Smooth muscle cell (in vitro differentiated cells): ENCODE measurements around the gene PKN3. TPM values are rescaled to one million over a fixed set of nuclear protein-coding genes. Genes with fewer than 3 reads are reported as not detected.
A peak's percentile ranks its signal among the peaks of the same experiment; 100 is the strongest.

ENCODE experiments used
- DNase-seq: peaks from one replicate; lab custom pipeline; 2025; ENCODE audit not compliant: unreplicated experiment; lab: John Stamatoyannopoulos, UW
- H2AFZ ChIP-seq: fragments of 200-600 bp; sonication (generic); 2 replicates; pipeline ENCODE4 v1.6.0; 2016; ENCODE audit warnings: antibody characterized with exemption, low read depth, mild to moderate bottlenecking
- H3F3A ChIP-seq: fragments of 200-600 bp; sonication (generic); 2 replicates; pipeline ENCODE4 v1.6.0; 2017; ENCODE audit warnings: antibody characterized with exemption, low read depth
- H3K27ac ChIP-seq: fragments of 200-600 bp; sonication (generic); 2 replicates; pipeline ENCODE4 v1.5.1; 2016; ENCODE audit warnings: low read depth, mild to moderate bottlenecking
- H3K27me3 ChIP-seq: fragments of 200-600 bp; sonication (generic); 2 replicates; pipeline ENCODE4 v1.6.1; 2016; ENCODE audit warnings: low read depth, mild to moderate bottlenecking
- H3K36me3 ChIP-seq: fragments of 200-600 bp; sonication (generic); 2 replicates; pipeline ENCODE4 v1.5.1; 2016; ENCODE audit warnings: low read depth
- H3K4me1 ChIP-seq: fragments of 200-600 bp; sonication (generic); 2 replicates; pipeline ENCODE4 v1.5.1; 2016; ENCODE audit warnings: low read depth
- H3K4me2 ChIP-seq: fragments of 200-600 bp; sonication (generic); 2 replicates; pipeline ENCODE4 v1.6.0; 2016; ENCODE audit warnings: mild to moderate bottlenecking
- H3K4me3 ChIP-seq: fragments of 200-600 bp; sonication (generic); 2 replicates; pipeline ENCODE4 v1.5.1; 2016; ENCODE audit warnings: mild to moderate bottlenecking
- H3K79me2 ChIP-seq: fragments of 200-600 bp; sonication (generic); 2 replicates; pipeline ENCODE4 v1.6.0; 2016; ENCODE audit warnings: low read depth, mild to moderate bottlenecking
- H3K9ac ChIP-seq: fragments of 200-600 bp; sonication (generic); 2 replicates; pipeline ENCODE4 v1.6.0; 2016; ENCODE audit warnings: low read depth
- H3K9me3 ChIP-seq: fragments of 200-600 bp; sonication (generic); replicated peaks from 2 replicates; pipeline ENCODE4 v1.5.1; 2016; ENCODE audit warnings: low read depth
- H4K20me1 ChIP-seq: fragments of 200-600 bp; sonication (generic); 2 replicates; pipeline ENCODE4 v1.6.0; 2016; ENCODE audit warnings: low read depth
- WGBS: methylation state at CpG from one replicate; pipeline ENCODE4 v1.1.7; 2016; ENCODE audit warnings: low lambda C conversion rate; 5-methylcytosine and 5-hydroxymethylcytosine counted together
- polyA plus RNA-seq: library from polyadenylated mRNA; unstranded; fragments of >200 nt; fragmentation: Nextera tagmentation; extraction: Ambion mirVana; gene quantifications from 2 replicates; pipeline ENCODE4 v1.2.1, GENCODE V29; 2016
- total RNA-seq: library from RNA; depleted of rRNA; stranded (reverse); fragments of >200 nt; gene quantifications from 2 replicates; pipeline ENCODE4 v1.2.3, GENCODE V29; 2014
- TF ChIP-seq, protein P1 (sequence below): fragments of 200-600 bp; sonication (generic); IDR thresholded peaks from 2 replicates; pipeline ENCODE4 v1.5.1; 2017; ENCODE audit warnings: borderline replicate concordance, mild to moderate bottlenecking, antibody characterized with exemption; ENCODE audit not compliant: insufficient read depth, poor library complexity, severe bottlenecking

PKN3 gene
- total and polyA plus RNA-seq, 2 experiments from 2014 or later: 1.4 to 2.2 TPM

DNA sequence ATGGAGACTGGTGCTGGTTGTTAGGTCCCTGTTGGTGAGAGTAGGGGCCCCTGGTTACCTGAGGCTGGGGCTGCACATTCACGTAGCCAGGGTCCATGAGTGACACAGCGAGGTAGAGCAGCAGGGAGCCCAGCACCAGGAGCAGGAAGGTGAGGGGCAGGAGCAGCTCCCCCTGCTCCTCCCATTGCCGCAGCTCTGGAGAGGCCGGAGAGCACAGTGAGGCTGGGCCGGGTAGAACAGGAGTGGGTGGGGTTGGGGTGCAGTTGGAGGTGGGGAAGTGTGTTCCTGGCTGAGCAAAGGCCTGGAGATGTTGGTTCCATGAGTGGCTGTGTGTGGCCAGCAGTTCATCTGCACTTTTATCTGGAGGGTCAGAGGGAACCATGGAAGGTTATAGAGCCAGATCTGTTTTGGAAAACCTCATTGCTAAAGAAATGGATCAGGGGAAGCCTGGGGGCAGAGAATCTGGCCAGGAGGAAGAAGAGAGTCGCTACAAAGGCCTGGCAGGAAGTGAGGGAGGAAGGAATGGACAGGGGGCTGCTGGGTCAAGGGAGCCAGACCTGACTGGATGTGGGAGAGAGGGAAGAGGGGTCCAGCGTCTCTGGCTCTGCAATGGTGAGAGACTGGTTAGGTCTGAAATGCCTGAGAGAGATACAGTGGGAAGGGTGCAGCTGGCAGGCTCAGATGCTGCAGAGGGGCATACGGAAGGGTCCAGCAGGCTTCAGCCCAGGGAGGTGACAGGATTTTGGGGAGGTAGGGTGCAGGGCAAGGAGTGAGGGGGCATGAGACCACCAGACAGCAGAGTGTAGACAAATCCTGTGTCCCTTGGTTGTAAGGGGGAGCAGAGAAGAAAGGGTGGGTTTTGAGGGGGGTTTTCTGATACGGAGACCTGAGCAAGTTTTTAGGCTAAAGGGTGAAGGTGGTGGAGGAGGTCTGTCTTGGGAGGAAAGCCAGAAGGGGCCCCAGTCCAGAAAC, 20.4 kb downstream of the PKN3 start:
- TF ChIP-seq, protein P1, sequence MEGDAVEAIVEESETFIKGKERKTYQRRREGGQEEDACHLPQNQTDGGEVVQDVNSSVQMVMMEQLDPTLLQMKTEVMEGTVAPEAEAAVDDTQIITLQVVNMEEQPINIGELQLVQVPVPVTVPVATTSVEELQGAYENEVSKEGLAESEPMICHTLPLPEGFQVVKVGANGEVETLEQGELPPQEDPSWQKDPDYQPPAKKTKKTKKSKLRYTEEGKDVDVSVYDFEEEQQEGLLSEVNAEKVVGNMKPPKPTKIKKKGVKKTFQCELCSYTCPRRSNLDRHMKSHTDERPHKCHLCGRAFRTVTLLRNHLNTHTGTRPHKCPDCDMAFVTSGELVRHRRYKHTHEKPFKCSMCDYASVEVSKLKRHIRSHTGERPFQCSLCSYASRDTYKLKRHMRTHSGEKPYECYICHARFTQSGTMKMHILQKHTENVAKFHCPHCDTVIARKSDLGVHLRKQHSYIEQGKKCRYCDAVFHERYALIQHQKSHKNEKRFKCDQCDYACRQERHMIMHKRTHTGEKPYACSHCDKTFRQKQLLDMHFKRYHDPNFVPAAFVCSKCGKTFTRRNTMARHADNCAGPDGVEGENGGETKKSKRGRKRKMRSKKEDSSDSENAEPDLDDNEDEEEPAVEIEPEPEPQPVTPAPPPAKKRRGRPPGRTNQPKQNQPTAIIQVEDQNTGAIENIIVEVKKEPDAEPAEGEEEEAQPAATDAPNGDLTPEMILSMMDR: no peak
- Histone ChIP-seq H3K27ac (no peak overlapping the region), H3K9me3 (no peaks in the 10 kb centered on the region), H3K36me3 (no peaks in the 10 kb centered on the region), H3K4me1 (no peaks in the 10 kb centered on the region), H3K4me2 (no peak overlapping the region), H3K79me2 (no peaks in the 10 kb centered on the region), H4K20me1 (no peaks in the 10 kb centered on the region), H3K4me3 (no peak overlapping the region), H3K9ac (no peak overlapping the region), H3K27me3 (no peaks in the 10 kb centered on the region), H2AFZ (no peak overlapping the region), H3F3A (no peaks in the 10 kb centered on the region)
- 87% methylated on average over 9 of the region's 9 CpGs for WGBS
- DNase-seq: no peak

DNA sequence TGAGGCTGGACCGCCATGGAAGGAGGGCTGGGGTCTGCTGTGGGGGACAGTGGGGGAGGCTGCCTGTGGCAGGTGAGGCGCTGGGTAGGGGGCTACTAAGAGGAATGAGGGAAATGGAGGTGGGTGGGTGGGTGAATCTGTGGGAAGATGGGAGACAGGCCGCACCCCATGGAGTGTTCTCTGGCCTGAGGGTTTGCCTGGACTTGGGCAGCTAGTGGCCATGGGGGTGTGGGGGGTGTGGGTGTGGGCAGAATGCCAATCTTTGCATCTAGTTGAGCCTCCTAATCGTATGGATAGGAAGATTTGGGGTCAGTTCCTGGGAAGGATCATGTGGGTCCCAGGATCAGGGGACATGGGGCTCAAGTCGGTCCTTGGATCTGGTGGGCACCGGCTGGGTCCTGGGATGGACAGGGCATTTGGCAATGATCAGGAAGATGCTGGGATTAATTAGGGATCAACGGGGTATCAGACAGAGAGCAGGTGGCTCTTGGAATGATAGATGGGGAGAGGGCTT, 21.1 kb downstream of the PKN3 start:
- H3K4me1 ChIP-seq: no peaks in the 10 kb centered on the region
- 44% methylated on average over 6 of the region's 7 CpGs for WGBS
- peak overlapping the region; percentile 87 for H3K4me2 ChIP-seq
- no peak overlapping the region for H3K27ac ChIP-seq
- no peak overlapping the region for H3K9ac ChIP-seq
- no peaks in the 10 kb centered on the region for H3K9me3 ChIP-seq
- no peaks in the 10 kb centered on the region for H3K36me3 ChIP-seq
- H4K20me1 ChIP-seq: no peaks in the 10 kb centered on the region
- TF ChIP-seq, protein P1: no peak
- H3K79me2 ChIP-seq: no peaks in the 10 kb centered on the region
- H2AFZ ChIP-seq: no peak overlapping the region
- no peaks in the 10 kb centered on the region for H3K27me3 ChIP-seq
- peak overlapping the region; percentile 68 for H3K4me3 ChIP-seq
- no peak for DNase-seq
- H3F3A ChIP-seq: no peaks in the 10 kb centered on the region

DNA sequence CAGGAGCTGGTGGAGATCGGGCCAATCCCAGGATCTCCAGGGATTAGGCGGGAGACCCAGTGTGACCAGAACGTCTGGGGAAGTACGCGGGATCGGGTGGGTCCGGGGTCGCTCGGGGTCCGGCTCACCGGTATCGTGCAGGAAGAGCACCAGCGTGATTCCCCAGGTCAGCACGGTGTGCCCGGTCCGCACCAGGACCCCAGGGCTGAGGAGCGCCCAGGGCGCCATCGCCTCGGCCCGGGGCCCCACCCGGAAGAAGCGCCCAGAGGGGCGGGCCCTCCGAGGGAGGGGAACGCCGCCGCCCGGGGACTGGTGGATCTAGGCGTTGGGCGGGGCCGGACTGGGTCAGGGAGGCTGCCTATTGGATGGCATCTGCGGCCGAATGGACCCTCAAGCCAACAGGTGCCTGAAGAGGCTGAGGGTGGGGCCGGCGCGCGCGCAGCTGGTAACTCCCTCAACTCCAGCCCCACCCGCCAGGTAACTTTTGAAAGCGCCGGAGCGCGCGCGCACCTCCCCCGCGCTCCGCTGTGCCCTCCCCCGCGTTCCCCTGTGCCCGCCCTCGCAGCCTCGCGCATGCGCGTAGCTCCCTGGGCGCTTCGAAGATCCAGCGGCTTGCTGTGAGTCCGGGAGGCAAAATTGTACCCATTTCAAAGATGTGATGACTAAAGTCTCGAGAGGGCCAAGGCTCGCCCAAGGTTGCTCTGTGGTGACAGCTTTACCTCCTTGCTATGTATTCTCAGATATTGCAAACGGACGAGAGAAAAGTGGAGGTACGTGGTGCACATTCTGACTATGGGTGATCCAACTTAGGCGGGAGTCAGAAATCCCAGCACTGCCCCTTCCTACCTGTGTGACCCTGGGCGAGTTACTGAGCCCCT, 21.8 kb downstream of the PKN3 start, which contains the start of gene ZDHHC12:
Gene ZDHHC12 (minus strand): TSS at position 262 of the 878 bp plus-strand sequence. CDS start 34 bp downstream, at position 228.
- H3K36me3 ChIP-seq: no peaks in the 10 kb centered on the region
- no peaks in the 10 kb centered on the region for H3K27me3 ChIP-seq
- H3K4me3 ChIP-seq: peak within 1 kb of the TSS; percentile 68
- H3F3A ChIP-seq: no peaks in the 10 kb centered on the region
- no peaks in the 10 kb centered on the region for H3K79me2 ChIP-seq
- no peak within 1 kb of the TSS for H2AFZ ChIP-seq
- H3K4me2 ChIP-seq: peak within 1 kb of the TSS; percentile 87
- H3K27ac ChIP-seq: no peak within 1 kb of the TSS
- WGBS: 7% methylated on average over 37 of the region's 68 CpGs
- H4K20me1 ChIP-seq: no peaks in the 10 kb centered on the region
- TF ChIP-seq, protein P1: no peak
- no peaks in the 10 kb centered on the region for H3K4me1 ChIP-seq
- DNase-seq: peak; percentile 57
- no peak within 1 kb of the TSS for H3K9ac ChIP-seq
- H3K9me3 ChIP-seq: no peaks in the 10 kb centered on the region
